Effector CD4-positive, alpha-beta T cell (primary cell): ENCODE measurements around the gene ZNF25.
"Not testable (repeated sequence)": the region's sequence is repeated elsewhere in the genome, so short reads cannot be mapped to it uniquely, and the experiment has no call there.

ENCODE experiments used
- DNase-seq: peaks from one replicate; pipeline ENCODE4 v3.0.0-alpha.2; 2020

The ZNF25 gene

GRCh38 chr10:37937864-37938263, 38.6 kb downstream of the ZNF25 start:
- no peak for DNase-seq

DNA sequence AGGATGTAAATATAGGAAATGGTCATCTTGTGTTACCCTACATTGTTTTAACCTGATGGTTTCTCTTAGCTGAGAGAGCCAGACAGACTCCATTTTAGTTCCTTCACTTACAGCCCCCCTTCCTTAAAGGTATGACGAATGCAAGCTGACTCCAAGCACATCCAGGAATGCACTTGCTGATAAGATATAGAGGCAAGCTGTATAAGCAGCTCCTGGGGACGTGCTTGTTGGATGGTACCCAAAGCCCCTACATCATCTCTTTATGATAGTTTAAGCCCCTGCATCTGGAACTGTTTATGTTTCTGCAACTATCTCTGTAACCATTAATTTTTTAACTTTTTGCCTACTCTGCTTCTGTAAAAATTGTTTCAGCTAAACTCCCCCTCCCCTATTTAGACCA, 41.7 kb downstream of the ZNF25 start:
- DNase-seq, result no peak

GRCh38 chr10:37930423-37930822, 46.0 kb downstream of the ZNF25 start:
- no peak for DNase-seq

DNA sequence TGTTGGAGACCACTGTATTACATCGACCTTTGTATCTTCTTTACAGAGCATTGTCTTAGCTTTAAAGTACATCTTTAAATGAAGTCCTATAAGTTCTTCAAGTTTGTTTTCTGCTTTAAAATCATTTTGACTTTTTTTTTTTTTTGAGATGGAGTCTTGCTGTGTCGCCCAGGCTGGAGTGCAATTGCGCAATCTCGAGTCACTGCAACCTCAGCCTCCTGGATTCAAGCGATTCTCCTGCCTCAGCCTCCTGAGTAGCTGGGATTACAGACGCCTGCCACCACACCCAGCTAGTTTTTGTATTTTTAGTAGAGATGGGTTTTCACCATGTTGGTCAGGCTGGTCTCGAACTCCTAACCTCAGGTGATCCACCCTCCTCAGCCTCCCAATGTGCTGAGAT, 68.3 kb downstream of the ZNF25 start:
- DNase-seq, result not testable (repeated sequence)

DNA sequence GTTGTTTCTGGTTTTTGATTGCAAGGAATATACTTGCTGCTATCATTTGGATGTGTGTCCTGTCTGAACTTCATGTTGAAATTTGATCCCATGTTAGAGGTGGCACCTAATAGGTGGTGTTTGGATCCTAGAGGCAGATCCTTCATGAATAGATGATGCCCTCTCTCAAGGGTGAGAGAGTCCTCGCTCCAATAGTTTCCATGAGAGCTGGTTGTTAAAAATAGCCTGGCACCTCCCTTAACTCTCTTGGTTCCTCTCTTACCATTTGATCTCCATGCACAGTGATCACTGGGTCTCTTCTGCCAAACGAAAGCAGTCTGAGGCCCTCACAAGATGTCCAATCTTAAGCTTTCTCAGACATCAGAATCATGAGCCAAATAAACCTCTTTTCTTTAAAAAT, 70.1 kb downstream of the ZNF25 start:
- no peak for DNase-seq
